Right lobe of liver (tissue), 4 donors: ENCODE results near the gene ANXA6.

Source experiments
- POLR2A ChIP-seq: fragments of 450-650 bp; IDR thresholded peaks from one replicate; pipeline ENCODE4 v1.6.1; 2017; ENCODE audit warnings: antibody characterized with exemption, mild to moderate bottlenecking
- TF ChIP-seq, protein P1 (sequence below), 4 donors: fragments of 200-600 bp in 3 of 4; fragments of 450-650 bp in 1 of 4; IDR thresholded peaks; one replicate each; pipeline versions ENCODE4 v1.5.1 to v1.8.0; 2016 to 2022; ENCODE audit warnings: antibody characterized with exemption in 4 of 4, mild to moderate bottlenecking in 2 of 4
- donor health status: DM: no; HTN: no; CAD: no.
- donor health status: DM: no; HTN: no; CAD: no.
- donor health status: DM: no; HTN: yes; CAD: no.

DNA sequence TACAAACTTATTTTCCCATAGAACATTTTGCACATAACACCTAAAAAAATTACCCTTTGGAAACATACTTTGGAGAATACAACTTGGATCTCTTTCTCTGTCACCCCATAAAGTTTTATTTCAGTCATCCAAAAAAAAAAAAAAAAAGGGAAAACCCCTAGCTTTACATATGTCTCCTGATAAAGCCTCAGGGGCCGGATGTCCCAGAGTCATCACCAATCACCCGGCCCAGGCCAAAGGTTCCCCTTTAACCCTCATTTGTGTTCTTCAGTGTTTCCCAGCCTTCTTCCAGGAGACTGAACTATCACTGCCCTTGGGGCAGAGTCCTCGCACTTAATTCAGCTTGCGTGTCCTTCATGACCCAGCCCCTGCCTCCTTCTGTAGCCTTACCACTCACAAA, 28.8 kb downstream of the ANXA6 start:
- TF ChIP-seq, protein P1, sequence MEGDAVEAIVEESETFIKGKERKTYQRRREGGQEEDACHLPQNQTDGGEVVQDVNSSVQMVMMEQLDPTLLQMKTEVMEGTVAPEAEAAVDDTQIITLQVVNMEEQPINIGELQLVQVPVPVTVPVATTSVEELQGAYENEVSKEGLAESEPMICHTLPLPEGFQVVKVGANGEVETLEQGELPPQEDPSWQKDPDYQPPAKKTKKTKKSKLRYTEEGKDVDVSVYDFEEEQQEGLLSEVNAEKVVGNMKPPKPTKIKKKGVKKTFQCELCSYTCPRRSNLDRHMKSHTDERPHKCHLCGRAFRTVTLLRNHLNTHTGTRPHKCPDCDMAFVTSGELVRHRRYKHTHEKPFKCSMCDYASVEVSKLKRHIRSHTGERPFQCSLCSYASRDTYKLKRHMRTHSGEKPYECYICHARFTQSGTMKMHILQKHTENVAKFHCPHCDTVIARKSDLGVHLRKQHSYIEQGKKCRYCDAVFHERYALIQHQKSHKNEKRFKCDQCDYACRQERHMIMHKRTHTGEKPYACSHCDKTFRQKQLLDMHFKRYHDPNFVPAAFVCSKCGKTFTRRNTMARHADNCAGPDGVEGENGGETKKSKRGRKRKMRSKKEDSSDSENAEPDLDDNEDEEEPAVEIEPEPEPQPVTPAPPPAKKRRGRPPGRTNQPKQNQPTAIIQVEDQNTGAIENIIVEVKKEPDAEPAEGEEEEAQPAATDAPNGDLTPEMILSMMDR (IDR thresholded peaks at IDR 0.05), result no peak
- TF ChIP-seq POLR2A, result no peak
